Measurements from ENCODE around the gene SLC12A5. TPM values are rescaled to one million over a fixed set of nuclear protein-coding genes. Genes with fewer than 3 reads are reported as not detected.

SLC12A5 gene
- total and polyA plus RNA-seq, 9 of the 15 experiments (the other 6 are each of a cell fraction or from before 2014, with no cell fraction given) = 0.36 to 7.5 (median 2.1) TPM

GRCh38 chr20:46063151-46063550 is 34.1 kb downstream of the SLC12A5 start (continued):
- TF ChIP-seq E2F3 (CRISPR knock-in tag; IDR thresholded peaks at IDR 0.05) = no peak
- no peak for TF ChIP-seq GTF2F1 (IDR thresholded peaks at IDR 0.05; ENCODE audit: low read depth, low read length)
- TF ChIP-seq SMAD2 (IDR thresholded peaks at IDR 0.05; ENCODE audit: low read depth, low read length) = no peak
- TF ChIP-seq RCOR1 (IDR thresholded peaks at IDR 0.05; ENCODE audit: borderline replicate concordance in 1 of 2, low read depth in 2 of 2, low read length in 2 of 2) = no peak
- TF ChIP-seq USF2 (CRISPR knock-in tag; IDR thresholded peaks at IDR 0.05) = no peak
- TF ChIP-seq SMARCA5 (IDR thresholded peaks at IDR 0.05) = no peak
- no peak for TF ChIP-seq HINFP (tag; conservative IDR thresholded peaks at IDR 0.05; ENCODE audit: low read depth)
- TF ChIP-seq PCBP1 (IDR thresholded peaks at IDR 0.05; ENCODE audit: low read depth, low read length, poor library complexity, severe bottlenecking) = no peak
- no peak for TF ChIP-seq KDM2B (CRISPR knock-in tag; IDR thresholded peaks at IDR 0.05)

GRCh38 chr20:46063652-46064054 is 34.6 kb downstream of the SLC12A5 start:
- H4K20me1 ChIP-seq (replicated peaks; ENCODE audit: control insufficient read depth, insufficient read depth, low read length) = no peaks in the 10 kb centered on the region
- H3K4me2 ChIP-seq (ENCODE audit: insufficient read depth, low read length) = no peak overlapping the region
- peaks cover 79% of the 10 kb centered on the region for H3K36me3 ChIP-seq (ENCODE audit: control insufficient read depth, insufficient read depth, low read length)
- H3K79me2 ChIP-seq (ENCODE audit: control insufficient read depth, insufficient read depth, low read length) = no peaks in the 10 kb centered on the region
- ChIA-PET CTCF (ENCODE audit: low intra/inter-chr PET ratio) (no interaction called here), POLR2A (no interaction called here)
- no peak overlapping the region for H3K27ac ChIP-seq (ENCODE audit: extremely low read depth, low read depth, low read length)
- no peaks in the 10 kb centered on the region for H3K27me3 ChIP-seq (ENCODE audit: control insufficient read depth in 2 of 2, insufficient read depth in 2 of 2, low read length in 2 of 2)
- intact Hi-C loops (cut with micrococcal nuclease) (no loop called here), in situ Hi-C loops (cut with MboI) (no loop called here)
- ATAC-seq (no peak), FAIRE-seq (no peak), DNase-seq (ENCODE audit: extremely low read depth in 1 of 4, low spot score in 3 of 4) (no peak)
- no peaks in the 10 kb centered on the region for H3K9me1 ChIP-seq (ENCODE audit: control insufficient read depth, insufficient read depth, low read length)
- no peak overlapping the region for H3K4me3 ChIP-seq
- no peak overlapping the region for H3K9ac ChIP-seq (ENCODE audit: insufficient read depth in 1 of 2, low read depth in 2 of 2, low read length in 2 of 2)
- H2AFZ ChIP-seq (ENCODE audit: low read depth, low read length) = no peak overlapping the region
- WGBS (ENCODE audit: insufficient coverage, low coverage, missing lambda C conversion rate) = 71% methylated on average over 3 of the region's 3 CpGs
- H3K9me3 ChIP-seq (replicated peaks; ENCODE audit: control insufficient read depth, insufficient read depth, low read depth, low read length) = no peaks in the 10 kb centered on the region
- BruUV-seq (replicated peaks) = no TSS peak
- peaks cover 0 to 3% of the 10 kb centered on the region in 2 experiments; a peak in 2 of 5 replicates for H3K4me1 ChIP-seq (replicated peaks in 1 of 2; ENCODE audit: control insufficient read depth in 2 of 2, insufficient read depth in 2 of 2, low read length in 2 of 2)
- no peak for TF ChIP-seq FIP1L1 (IDR thresholded peaks at IDR 0.05; ENCODE audit: low read depth, low read length, poor library complexity, severe bottlenecking)
- TF ChIP-seq ATF3 (IDR thresholded peaks at IDR 0.05) = no peak
- no peak for TF ChIP-seq ATF3 (CRISPR knock-in tag; conservative IDR thresholded peaks at IDR 0.05)
- TF ChIP-seq CREM (IDR thresholded peaks at IDR 0.05; ENCODE audit: low read depth) = no peak
- no peak for TF ChIP-seq ZNF165 (CRISPR knock-in tag; IDR thresholded peaks at IDR 0.05; ENCODE audit: borderline replicate concordance)
- no peak for TF ChIP-seq KAT8 (IDR thresholded peaks at IDR 0.05; ENCODE audit: low read depth)
- no peak for TF ChIP-seq SMARCA4 (IDR thresholded peaks at IDR 0.05)
- TF ChIP-seq NR1H2 (CRISPR knock-in tag; IDR thresholded peaks at IDR 0.05) = no peak
- TF ChIP-seq ZNF766 (CRISPR knock-in tag; conservative IDR thresholded peaks at IDR 0.05) = no peak
- TF ChIP-seq ZNF232 (CRISPR knock-in tag; IDR thresholded peaks at IDR 0.05) = no peak
- TF ChIP-seq COPS2 (conservative IDR thresholded peaks at IDR 0.05) = no peak

All from K562 (cell line).